PC-9 (cell line): Measurements from ENCODE around the gene BANF2. TPM values are rescaled to one million over a fixed set of nuclear protein-coding genes. Genes with fewer than 3 reads are reported as not detected.

Experiments used
- BruUV-seq: library from RNA; stranded (reverse); fragments of 400-500 nt; replicated peaks from 2 replicates; lab custom pipeline; 2021; lab: Mats Ljungman, UMichigan
- CTCF ChIA-PET: fragments of 300-600 bp; sonication (Branson Sonifier 250); formaldehyde crosslinking; loops from one replicate; lab custom pipeline; 2022; ENCODE audit warnings: antibody characterized with exemption; lab: Charles Lee
- POLR2A ChIA-PET: fragments of 300-600 bp; sonication (Branson Sonifier 250); formaldehyde crosslinking; loops from one replicate; lab custom pipeline; 2022; ENCODE audit warnings: antibody characterized with exemption; ENCODE audit not compliant: unreplicated experiment; lab: Charles Lee
- DNase-seq, 2 experiments: peaks; one replicate each; pipeline versions ENCODE4 v3.0.0 to v3.0.0-alpha.2; 2015 to 2022; ENCODE audit warnings: mixed read lengths in 1 of 2
- H2AFZ ChIP-seq: fragments of 200-600 bp; sonication (generic); 2 replicates; pipeline ENCODE4 v1.8.1; 2017; ENCODE audit warnings: antibody characterized with exemption
- H3F3A ChIP-seq: fragments of 200-600 bp; sonication (generic); 2 replicates; pipeline ENCODE4 v1.8.1; 2017; ENCODE audit warnings: antibody characterized with exemption, mild to moderate bottlenecking, low read depth; ENCODE audit not compliant: insufficient read depth
- H3K27ac ChIP-seq: fragments of 200-600 bp; sonication (generic); 2 replicates; pipeline ENCODE4 v1.6.1; 2016; ENCODE audit warnings: mixed run types
- H3K27me3 ChIP-seq: fragments of 200-600 bp; sonication (generic); 2 replicates; pipeline ENCODE4 v1.6.1; 2016; ENCODE audit warnings: low read depth, mixed run types; ENCODE audit not compliant: insufficient read depth
- H3K36me3 ChIP-seq: fragments of 200-600 bp; sonication (generic); 2 replicates; pipeline ENCODE4 v1.6.1; 2016; ENCODE audit warnings: low read depth, mixed run types
- H3K4me1 ChIP-seq: fragments of 200-600 bp; sonication (generic); replicated peaks from 2 replicates; pipeline ENCODE4 v1.6.1; 2016; ENCODE audit warnings: mixed run types; ENCODE audit not compliant: insufficient read depth
- H3K4me2 ChIP-seq: fragments of 200-600 bp; sonication (generic); 2 replicates; pipeline ENCODE4 v1.6.1; 2017; ENCODE audit warnings: mixed run types
- H3K4me3 ChIP-seq: fragments of 200-600 bp; sonication (generic); 2 replicates; pipeline ENCODE4 v1.6.1; 2016; ENCODE audit warnings: mixed run types
- H3K79me2 ChIP-seq: fragments of 200-600 bp; sonication (generic); 2 replicates; pipeline ENCODE4 v1.6.1; 2017; ENCODE audit warnings: low read depth, mixed run types
- H3K9me2 ChIP-seq: fragments of 200-600 bp; sonication (generic); 2 replicates; pipeline ENCODE4 v1.8.1; 2017; ENCODE audit warnings: mild to moderate bottlenecking; ENCODE audit not compliant: insufficient read depth
- H3K9me3 ChIP-seq: fragments of 200-600 bp; sonication (generic); 2 replicates; pipeline ENCODE4 v1.8.1; 2016; ENCODE audit warnings: low read depth; ENCODE audit not compliant: insufficient read depth
- H4K20me1 ChIP-seq: fragments of 200-600 bp; sonication (generic); 2 replicates; pipeline ENCODE4 v1.8.1; 2017; ENCODE audit not compliant: insufficient read depth
- EZH2 ChIP-seq: fragments of 200-600 bp; sonication (generic); IDR thresholded peaks from 2 replicates; pipeline ENCODE4 v1.8.0; 2017; ENCODE audit warnings: antibody characterized with exemption, low read depth
- intact Hi-C: fragments of 100-400 bp; cut with micrococcal nuclease; formaldehyde crosslinking; loops from one replicate; pipeline ENCODE4 v1.10.0; 2022; ENCODE audit not compliant: unreplicated experiment
- total RNA-seq: library from RNA; stranded (reverse); gene quantifications from 2 replicates; pipeline ENCODE4 v1.2.3, GENCODE V29; 2021
- TF ChIP-seq, protein P1 (sequence below): fragments of 200-600 bp; sonication (generic); conservative IDR thresholded peaks from 2 replicates; pipeline ENCODE4 v1.6.1; 2017; ENCODE audit warnings: mixed run types, antibody characterized with exemption, mild to moderate bottlenecking, moderate library complexity

BANF2 gene
- total RNA-seq, 1 experiment from 2014 or later, result not detected

DNA sequence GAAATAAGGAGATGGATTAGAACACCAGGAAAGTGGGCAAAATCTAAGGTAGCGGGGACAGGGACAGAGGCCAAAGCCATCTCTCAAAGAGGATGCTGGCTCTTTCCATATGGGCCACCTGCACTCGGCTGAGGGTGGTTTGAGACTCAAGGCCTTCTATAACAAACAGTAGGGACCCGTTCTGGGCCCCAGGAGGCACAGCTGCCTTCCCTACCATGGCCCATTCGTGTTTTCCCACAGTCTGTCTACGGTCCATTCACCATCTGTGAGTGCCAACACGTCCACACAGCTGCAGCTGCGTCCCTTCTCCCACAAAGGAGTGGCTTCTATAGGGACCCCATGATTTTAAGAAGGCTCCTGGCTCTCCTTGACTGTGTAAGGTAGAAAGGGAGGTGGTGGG is 871 bp downstream of the BANF2 start:
- no peak overlapping the region for H3K4me3 ChIP-seq
- no peaks in the 10 kb centered on the region for H3K9me2 ChIP-seq
- CTCF ChIA-PET, result no interaction called here
- H3F3A ChIP-seq, result no peaks in the 10 kb centered on the region
- H3K79me2 ChIP-seq, result no peaks in the 10 kb centered on the region
- no TSS peak for BruUV-seq
- no peak for DNase-seq
- POLR2A ChIA-PET, result no interaction called here
- H3K9me3 ChIP-seq, result no peaks in the 10 kb centered on the region
- H3K36me3 ChIP-seq, result no peaks in the 10 kb centered on the region
- H3K27ac ChIP-seq, result no peak overlapping the region
- TF ChIP-seq, protein P1, sequence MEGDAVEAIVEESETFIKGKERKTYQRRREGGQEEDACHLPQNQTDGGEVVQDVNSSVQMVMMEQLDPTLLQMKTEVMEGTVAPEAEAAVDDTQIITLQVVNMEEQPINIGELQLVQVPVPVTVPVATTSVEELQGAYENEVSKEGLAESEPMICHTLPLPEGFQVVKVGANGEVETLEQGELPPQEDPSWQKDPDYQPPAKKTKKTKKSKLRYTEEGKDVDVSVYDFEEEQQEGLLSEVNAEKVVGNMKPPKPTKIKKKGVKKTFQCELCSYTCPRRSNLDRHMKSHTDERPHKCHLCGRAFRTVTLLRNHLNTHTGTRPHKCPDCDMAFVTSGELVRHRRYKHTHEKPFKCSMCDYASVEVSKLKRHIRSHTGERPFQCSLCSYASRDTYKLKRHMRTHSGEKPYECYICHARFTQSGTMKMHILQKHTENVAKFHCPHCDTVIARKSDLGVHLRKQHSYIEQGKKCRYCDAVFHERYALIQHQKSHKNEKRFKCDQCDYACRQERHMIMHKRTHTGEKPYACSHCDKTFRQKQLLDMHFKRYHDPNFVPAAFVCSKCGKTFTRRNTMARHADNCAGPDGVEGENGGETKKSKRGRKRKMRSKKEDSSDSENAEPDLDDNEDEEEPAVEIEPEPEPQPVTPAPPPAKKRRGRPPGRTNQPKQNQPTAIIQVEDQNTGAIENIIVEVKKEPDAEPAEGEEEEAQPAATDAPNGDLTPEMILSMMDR, result no peak
- no peaks in the 10 kb centered on the region for H4K20me1 ChIP-seq
- no peak overlapping the region for H3K4me2 ChIP-seq
- intact Hi-C loops, result no loop called here
- no peaks in the 10 kb centered on the region for H3K27me3 ChIP-seq
- H3K4me1 ChIP-seq, result no peaks in the 10 kb centered on the region
- no peak overlapping the region for H2AFZ ChIP-seq

DNA sequence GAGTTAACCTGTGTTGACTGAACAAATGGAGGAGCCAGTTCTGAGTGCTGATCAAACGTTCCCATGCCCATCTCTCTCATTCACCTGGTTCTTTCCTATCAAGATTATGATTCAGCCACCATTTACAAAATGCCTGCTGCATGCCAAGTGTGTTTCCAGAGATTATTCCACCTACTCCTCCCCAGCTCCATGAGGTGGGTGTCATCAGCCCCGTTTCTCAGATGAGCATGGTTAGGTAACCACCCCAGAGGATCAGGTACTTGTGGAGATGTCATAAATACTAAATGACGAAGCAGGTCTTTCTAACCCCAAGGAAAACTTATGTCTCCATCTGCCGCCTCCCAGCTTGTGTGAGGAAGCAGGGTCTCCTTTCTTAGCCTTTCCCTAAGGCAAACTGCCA is 2.1 kb downstream of the BANF2 start:
- Histone ChIP-seq H3K4me3 (no peak overlapping the region), H3K27ac (no peak overlapping the region), H4K20me1 (no peaks in the 10 kb centered on the region), H3K27me3 (no peaks in the 10 kb centered on the region), H3K4me2 (no peak overlapping the region), H3K36me3 (no peaks in the 10 kb centered on the region), H3K9me3 (no peaks in the 10 kb centered on the region), H3K9me2 (no peaks in the 10 kb centered on the region), H2AFZ (no peak overlapping the region), H3K79me2 (no peaks in the 10 kb centered on the region), H3K4me1 (no peaks in the 10 kb centered on the region), H3F3A (no peaks in the 10 kb centered on the region)
- intact Hi-C loops, result no loop called here
- CTCF ChIA-PET, result interaction anchor here (0.6 kb wide), 1 partner anchor 8 kb away, joined by 3 read pairs; no protein-coding TSS in a partner anchor
- POLR2A ChIA-PET, result no interaction called here
- BruUV-seq, result no TSS peak
- DNase-seq, result no peak
- TF ChIP-seq, protein P1, result no peak
- no peak for TF ChIP-seq EZH2

DNA sequence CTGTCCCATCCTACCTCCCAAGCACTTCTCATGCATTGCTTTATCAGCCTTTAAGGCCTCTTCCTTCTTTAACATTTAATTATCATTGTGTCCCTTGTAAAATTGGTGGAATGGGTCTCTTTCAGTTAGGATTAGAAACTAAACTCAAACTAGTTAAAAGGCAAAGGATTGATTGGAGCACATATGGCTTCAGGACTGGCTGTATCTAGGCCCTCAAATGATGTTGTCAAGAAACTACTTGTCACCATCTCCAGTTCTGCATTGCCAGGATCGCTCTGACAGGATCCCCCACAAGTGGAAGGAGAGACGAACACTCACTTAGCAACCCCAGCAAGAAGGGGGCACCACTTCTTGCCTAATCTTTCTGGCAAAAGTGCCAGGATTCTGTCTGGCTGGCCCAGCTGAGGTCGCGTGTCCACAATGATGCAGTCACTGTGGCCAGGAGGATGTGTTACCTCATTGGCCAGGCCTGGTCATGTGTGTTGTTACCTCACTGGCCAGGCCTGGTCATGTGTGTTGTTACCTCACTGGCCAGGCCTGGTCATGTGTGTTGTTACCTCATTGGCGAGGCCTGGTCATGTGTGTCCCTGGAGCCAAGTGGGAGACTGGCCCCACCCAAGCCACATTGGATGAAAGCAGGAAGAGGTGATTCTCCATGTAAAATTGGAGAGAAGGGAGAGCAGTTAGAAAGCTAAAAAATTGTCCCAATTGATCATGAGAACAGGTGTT is 5.0 kb downstream of the BANF2 start:
- intact Hi-C loops, result no loop called here
- CTCF ChIA-PET, result no interaction called here
- no peak for TF ChIP-seq EZH2
- TF ChIP-seq, protein P1, result no peak

More for the DNA sequence above, 5.0 kb downstream of the BANF2 start:
- no peak overlapping the region for H2AFZ ChIP-seq
- BruUV-seq, result no TSS peak
- H3F3A ChIP-seq, result no peaks in the 10 kb centered on the region
- no peaks in the 10 kb centered on the region for H3K79me2 ChIP-seq
- no peak overlapping the region for H3K4me2 ChIP-seq
- no peaks in the 10 kb centered on the region for H3K9me3 ChIP-seq
- H3K4me3 ChIP-seq, result no peak overlapping the region
- POLR2A ChIA-PET, result no interaction called here
- no peaks in the 10 kb centered on the region for H3K27me3 ChIP-seq
- no peaks in the 10 kb centered on the region for H4K20me1 ChIP-seq
- no peaks in the 10 kb centered on the region for H3K36me3 ChIP-seq
- no peaks in the 10 kb centered on the region for H3K9me2 ChIP-seq
- no peak overlapping the region for H3K27ac ChIP-seq
- DNase-seq, result no peak
- no peaks in the 10 kb centered on the region for H3K4me1 ChIP-seq
